GM13977 (cell line): Measurements from ENCODE around the gene AKAP7.

Experiments
- DNase-seq: peaks from one replicate; pipeline ENCODE4 v3.0.0; 2012; ENCODE audit warnings: low spot score
- in situ Hi-C: fragments of 300-500 bp; cut with MboI; formaldehyde crosslinking; loops from one replicate; pipeline ENCODE4 v1.12.0; 2022; ENCODE audit warnings: low sequenced_read_pairs, low pct_unique_long_range_greater_than_20kb, mixed read lengths, inconsistent platforms; ENCODE audit not compliant: unreplicated experiment
- TF ChIP-seq, protein P1 (sequence below): IDR thresholded peaks from 2 replicates; pipeline ENCODE4 v1.5.1; 2012; ENCODE audit warnings: mild to moderate bottlenecking, control low read depth; ENCODE audit not compliant: insufficient read depth; ENCODE audit errors: extremely low read depth, missing control alignments

Gene AKAP7

GRCh38 chr6:131262060-131262459 is 126.8 kb downstream of the AKAP7 start:
- TF ChIP-seq, protein P1, sequence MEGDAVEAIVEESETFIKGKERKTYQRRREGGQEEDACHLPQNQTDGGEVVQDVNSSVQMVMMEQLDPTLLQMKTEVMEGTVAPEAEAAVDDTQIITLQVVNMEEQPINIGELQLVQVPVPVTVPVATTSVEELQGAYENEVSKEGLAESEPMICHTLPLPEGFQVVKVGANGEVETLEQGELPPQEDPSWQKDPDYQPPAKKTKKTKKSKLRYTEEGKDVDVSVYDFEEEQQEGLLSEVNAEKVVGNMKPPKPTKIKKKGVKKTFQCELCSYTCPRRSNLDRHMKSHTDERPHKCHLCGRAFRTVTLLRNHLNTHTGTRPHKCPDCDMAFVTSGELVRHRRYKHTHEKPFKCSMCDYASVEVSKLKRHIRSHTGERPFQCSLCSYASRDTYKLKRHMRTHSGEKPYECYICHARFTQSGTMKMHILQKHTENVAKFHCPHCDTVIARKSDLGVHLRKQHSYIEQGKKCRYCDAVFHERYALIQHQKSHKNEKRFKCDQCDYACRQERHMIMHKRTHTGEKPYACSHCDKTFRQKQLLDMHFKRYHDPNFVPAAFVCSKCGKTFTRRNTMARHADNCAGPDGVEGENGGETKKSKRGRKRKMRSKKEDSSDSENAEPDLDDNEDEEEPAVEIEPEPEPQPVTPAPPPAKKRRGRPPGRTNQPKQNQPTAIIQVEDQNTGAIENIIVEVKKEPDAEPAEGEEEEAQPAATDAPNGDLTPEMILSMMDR: no peak
- DNase-seq: no peak
- in situ Hi-C loops: no loop called here

DNA sequence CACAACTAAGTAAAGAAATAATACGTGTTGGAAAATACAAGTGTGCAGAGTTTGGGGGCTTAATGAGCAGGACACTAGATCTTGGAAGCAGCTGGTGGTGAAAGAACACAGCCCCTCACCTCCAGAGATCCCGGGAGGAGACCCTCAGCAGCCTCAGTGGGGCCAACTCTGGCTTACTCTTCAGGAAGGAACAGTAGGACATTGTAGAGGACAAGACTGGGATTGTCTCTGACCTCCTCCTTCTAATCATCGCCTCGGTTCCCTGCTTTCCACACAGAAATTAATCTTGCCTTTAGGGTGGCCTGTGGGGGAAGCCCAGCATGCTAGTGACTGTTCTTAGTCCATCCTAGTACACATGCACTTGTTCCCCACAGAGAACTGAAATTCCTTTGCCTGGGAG is 130.7 kb downstream of the AKAP7 start:
- TF ChIP-seq, protein P1: no peak
- DNase-seq: no peak
- in situ Hi-C loops: no loop called here

GRCh38 chr6:131268303-131268702 is 133.0 kb downstream of the AKAP7 start:
- no peak for DNase-seq
- in situ Hi-C loops: no loop called here
- TF ChIP-seq, protein P1: no peak

DNA sequence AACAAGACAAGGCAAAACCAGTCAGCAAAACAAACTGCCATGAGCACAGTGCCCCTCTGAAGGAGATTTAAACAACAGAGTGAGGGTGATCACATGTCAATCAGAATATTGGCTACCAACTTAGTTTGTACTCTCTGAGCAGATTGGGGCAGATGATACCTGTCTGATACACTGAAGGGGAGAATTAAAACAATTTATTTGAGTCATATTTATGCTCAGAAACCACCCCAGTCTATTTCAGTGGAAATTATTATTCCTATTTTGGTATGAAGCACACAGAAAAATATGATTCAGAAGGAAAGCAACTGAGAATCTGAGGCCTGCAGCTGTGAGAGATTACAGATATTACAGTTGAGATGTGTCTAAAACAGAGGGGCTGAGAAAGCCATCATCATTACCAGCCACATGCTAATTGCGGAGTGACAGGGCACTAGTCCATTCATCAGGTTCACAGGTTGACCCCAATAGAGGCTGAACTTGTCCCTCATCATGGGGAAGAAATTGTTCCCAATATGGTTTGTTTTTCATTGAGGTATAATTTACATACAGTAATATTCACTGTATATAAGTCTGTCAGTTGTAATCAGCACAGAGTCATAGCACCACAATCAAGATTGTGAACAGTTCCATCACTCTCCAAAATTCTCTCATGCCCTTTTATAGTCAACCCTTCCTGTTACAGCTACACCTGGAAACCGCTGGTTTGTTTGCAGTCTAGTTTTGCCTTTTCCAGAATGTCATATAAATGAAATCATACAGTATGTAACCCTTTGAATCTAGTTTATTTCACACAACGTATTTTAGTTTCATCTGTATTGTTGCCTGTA is 134.5 kb downstream of the AKAP7 start:
- TF ChIP-seq, protein P1: no peak
- in situ Hi-C loops: no loop called here
- DNase-seq: no peak

DNA sequence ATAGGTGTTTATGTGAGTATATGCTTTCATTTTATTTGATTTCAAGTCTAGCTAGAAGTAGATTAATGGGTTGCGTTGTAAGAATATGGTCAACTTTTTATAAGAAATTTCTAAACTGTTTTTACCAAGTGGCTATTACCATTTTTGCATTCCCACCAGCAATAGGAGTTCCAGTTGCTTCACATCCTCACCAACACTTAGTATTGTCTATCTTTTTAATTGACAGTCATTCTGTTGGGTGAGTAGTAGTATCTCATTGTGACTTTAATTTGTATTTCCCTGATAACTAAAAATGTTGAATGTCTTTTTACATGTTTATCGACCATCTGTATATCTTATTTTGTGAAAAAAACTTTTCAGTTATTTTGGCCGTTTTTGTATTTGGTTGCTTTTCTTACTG is 135.3 kb downstream of the AKAP7 start:
- TF ChIP-seq, protein P1: no peak
- DNase-seq: no peak
- in situ Hi-C loops: no loop called here

- no peak for DNase-seq
- in situ Hi-C loops: no loop called here
- TF ChIP-seq, protein P1: no peak
Measured at GRCh38 chr6:131275273-131275672, 140.0 kb downstream of the AKAP7 start.

DNA sequence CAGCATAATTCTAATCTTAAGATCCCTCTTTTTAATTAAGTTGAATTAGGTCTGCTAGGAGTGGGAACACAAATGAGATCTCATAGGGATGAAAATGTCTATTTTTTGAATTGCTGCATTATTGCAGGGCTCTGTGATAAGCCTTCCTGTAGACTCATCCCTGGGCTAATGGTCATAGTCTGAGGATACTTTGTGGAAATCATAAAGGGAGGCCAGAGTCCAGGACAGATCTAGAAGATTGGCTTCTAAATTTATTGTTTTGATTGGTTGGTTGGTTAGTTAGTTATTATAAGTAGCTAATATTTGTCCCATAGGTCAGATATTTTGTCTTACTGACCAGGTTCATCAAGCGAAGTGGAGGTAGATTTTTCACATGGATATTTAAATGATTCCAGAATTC is 142.3 kb downstream of the AKAP7 start:
- TF ChIP-seq, protein P1: no peak
- DNase-seq: no peak
- in situ Hi-C loops: no loop called here
